HL-60 (cell line): ENCODE results near the gene SEPTIN5.

Source experiments
- POLR2AphosphoS5 ChIP-seq: IDR thresholded peaks from 2 replicates; pipeline ENCODE4 v1.6.1; 2012; ENCODE audit warnings: low read depth
- TF ChIP-seq, protein P1 (sequence below): IDR thresholded peaks from 2 replicates; pipeline ENCODE4 v1.6.1; 2012; ENCODE audit warnings: low read depth; ENCODE audit not compliant: insufficient replicate concordance
- TF ChIP-seq, protein P2 (sequence below): IDR thresholded peaks from one replicate; pipeline ENCODE4 v1.5.1; 2011; ENCODE audit warnings: low read length, control low read depth, inconsistent platforms; ENCODE audit not compliant: insufficient read depth

DNA sequence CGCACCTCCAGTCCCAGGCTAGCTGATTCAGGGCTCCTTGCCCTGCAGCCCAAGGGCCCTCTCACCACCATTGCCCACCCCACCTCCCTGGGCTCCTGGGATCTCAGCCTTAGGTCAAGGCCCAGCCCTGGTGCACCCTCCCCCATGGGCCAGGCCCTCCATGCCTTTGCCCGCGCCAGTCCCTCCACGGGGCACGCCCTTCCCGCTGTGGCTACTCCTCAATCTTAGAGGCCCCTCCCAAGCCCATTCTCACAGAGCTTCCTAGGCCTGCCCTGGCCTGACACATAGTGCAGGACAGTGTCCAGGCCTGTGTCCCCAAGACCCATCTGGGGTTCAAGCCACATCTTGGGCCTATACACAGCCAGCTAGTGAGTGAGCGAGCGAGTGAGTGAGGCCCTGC is 15.9 kb downstream of the SEPTIN5 start:
- TF ChIP-seq, protein P1, sequence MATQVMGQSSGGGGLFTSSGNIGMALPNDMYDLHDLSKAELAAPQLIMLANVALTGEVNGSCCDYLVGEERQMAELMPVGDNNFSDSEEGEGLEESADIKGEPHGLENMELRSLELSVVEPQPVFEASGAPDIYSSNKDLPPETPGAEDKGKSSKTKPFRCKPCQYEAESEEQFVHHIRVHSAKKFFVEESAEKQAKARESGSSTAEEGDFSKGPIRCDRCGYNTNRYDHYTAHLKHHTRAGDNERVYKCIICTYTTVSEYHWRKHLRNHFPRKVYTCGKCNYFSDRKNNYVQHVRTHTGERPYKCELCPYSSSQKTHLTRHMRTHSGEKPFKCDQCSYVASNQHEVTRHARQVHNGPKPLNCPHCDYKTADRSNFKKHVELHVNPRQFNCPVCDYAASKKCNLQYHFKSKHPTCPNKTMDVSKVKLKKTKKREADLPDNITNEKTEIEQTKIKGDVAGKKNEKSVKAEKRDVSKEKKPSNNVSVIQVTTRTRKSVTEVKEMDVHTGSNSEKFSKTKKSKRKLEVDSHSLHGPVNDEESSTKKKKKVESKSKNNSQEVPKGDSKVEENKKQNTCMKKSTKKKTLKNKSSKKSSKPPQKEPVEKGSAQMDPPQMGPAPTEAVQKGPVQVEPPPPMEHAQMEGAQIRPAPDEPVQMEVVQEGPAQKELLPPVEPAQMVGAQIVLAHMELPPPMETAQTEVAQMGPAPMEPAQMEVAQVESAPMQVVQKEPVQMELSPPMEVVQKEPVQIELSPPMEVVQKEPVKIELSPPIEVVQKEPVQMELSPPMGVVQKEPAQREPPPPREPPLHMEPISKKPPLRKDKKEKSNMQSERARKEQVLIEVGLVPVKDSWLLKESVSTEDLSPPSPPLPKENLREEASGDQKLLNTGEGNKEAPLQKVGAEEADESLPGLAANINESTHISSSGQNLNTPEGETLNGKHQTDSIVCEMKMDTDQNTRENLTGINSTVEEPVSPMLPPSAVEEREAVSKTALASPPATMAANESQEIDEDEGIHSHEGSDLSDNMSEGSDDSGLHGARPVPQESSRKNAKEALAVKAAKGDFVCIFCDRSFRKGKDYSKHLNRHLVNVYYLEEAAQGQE, result no peak
- TF ChIP-seq, protein P2, sequence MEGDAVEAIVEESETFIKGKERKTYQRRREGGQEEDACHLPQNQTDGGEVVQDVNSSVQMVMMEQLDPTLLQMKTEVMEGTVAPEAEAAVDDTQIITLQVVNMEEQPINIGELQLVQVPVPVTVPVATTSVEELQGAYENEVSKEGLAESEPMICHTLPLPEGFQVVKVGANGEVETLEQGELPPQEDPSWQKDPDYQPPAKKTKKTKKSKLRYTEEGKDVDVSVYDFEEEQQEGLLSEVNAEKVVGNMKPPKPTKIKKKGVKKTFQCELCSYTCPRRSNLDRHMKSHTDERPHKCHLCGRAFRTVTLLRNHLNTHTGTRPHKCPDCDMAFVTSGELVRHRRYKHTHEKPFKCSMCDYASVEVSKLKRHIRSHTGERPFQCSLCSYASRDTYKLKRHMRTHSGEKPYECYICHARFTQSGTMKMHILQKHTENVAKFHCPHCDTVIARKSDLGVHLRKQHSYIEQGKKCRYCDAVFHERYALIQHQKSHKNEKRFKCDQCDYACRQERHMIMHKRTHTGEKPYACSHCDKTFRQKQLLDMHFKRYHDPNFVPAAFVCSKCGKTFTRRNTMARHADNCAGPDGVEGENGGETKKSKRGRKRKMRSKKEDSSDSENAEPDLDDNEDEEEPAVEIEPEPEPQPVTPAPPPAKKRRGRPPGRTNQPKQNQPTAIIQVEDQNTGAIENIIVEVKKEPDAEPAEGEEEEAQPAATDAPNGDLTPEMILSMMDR, result no peak
- no peak for TF ChIP-seq POLR2AphosphoS5
